ENCODE measurements around the gene FBXL15. TPM values are rescaled to one million over a fixed set of nuclear protein-coding genes. Genes with fewer than 3 reads are reported as not detected.
A peak's percentile ranks its signal among the peaks of the same experiment; 100 is the strongest.

Gene FBXL15
- total RNA-seq, 1 donor from 2014 or later = 23.4 TPM

DNA sequence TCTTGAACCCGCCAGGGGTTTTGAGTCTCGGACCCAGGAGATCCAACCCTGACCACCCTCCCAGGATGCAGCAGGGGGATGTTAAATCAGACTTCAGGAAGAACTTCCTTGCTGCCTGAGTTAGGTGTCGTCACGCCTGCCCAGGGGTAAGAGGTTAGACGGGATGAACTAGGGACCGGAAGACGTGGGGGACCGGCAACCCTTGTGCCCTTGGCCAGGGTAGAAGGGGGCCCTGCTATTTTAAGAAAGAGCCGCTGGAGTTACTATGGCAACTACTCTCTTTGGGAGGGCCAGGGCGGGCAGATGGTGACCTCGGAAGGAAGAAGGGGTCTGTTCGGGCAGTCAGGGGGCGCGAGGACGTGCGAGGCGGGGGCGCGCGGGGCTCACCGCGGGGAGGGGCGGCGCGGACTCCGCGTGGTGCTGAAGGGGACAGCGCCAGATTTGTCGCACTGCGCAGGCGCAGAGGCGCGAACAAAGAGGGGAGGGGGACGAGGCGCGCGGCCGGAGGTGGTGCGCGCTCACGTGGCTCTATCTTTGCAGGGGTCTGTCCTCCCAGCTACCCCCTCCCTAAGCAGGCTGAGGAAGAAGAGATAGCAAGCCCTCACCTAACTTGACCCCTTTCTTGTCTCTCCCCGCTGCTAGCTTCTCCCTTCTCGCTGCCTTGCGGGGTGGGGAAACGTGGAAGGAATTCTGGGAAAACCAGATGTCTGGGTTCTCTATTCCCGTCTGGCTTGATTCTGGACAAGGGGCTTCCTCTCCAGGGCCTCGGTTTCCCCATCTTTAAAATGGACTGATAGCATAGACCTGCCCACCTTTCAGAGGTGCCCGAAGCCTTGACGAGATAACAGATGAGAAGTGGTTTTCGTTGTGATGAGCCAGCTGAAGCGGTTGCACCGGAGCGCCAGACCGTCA, 1.1 kb upstream of the FBXL15 start:
- DNase-seq = peak; percentile 88

GRCh38 chr10:102420181-102420713, 389 bp upstream of the FBXL15 start:
- peaks cover 13% of the 10 kb centered on the region for H3K27me3 Mint-ChIP-seq (ENCODE audit: unreplicated experiment)
- H3K27ac Mint-ChIP-seq (ENCODE audit: unreplicated experiment) = peak overlapping the region; percentile 98
- H3K4me3 Mint-ChIP-seq (ENCODE audit: unreplicated experiment) = peak overlapping the region; percentile 84
- peaks cover 12% of the 10 kb centered on the region for H3K9me3 Mint-ChIP-seq (ENCODE audit: unreplicated experiment)
- H3K36me3 Mint-ChIP-seq (ENCODE audit: unreplicated experiment) = no peaks in the 10 kb centered on the region
- TF ChIP-seq, protein P1, sequence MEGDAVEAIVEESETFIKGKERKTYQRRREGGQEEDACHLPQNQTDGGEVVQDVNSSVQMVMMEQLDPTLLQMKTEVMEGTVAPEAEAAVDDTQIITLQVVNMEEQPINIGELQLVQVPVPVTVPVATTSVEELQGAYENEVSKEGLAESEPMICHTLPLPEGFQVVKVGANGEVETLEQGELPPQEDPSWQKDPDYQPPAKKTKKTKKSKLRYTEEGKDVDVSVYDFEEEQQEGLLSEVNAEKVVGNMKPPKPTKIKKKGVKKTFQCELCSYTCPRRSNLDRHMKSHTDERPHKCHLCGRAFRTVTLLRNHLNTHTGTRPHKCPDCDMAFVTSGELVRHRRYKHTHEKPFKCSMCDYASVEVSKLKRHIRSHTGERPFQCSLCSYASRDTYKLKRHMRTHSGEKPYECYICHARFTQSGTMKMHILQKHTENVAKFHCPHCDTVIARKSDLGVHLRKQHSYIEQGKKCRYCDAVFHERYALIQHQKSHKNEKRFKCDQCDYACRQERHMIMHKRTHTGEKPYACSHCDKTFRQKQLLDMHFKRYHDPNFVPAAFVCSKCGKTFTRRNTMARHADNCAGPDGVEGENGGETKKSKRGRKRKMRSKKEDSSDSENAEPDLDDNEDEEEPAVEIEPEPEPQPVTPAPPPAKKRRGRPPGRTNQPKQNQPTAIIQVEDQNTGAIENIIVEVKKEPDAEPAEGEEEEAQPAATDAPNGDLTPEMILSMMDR (IDR thresholded peaks at IDR 0.05; ENCODE audit: partially characterized antibody, unreplicated experiment) = no peak
- H3K4me1 Mint-ChIP-seq (ENCODE audit: low read depth, unreplicated experiment) = peaks cover 16% of the 10 kb centered on the region
- DNase-seq = no peak

More for the DNA sequence above, 1.1 kb upstream of the FBXL15 start:
- TF ChIP-seq, protein P1 (IDR thresholded peaks at IDR 0.05; ENCODE audit: partially characterized antibody, unreplicated experiment) = no peak
- Mint-ChIP-seq H3K4me1 (ENCODE audit: low read depth, unreplicated experiment) (peaks cover 19% of the 10 kb centered on the region), H3K9me3 (ENCODE audit: unreplicated experiment) (peaks cover 12% of the 10 kb centered on the region), H3K4me3 (ENCODE audit: unreplicated experiment) (peak overlapping the region; percentile 84), H3K27ac (ENCODE audit: unreplicated experiment) (peak overlapping the region; percentile 98), H3K27me3 (ENCODE audit: unreplicated experiment) (peaks cover 12% of the 10 kb centered on the region), H3K36me3 (ENCODE audit: unreplicated experiment) (no peaks in the 10 kb centered on the region)

DNA sequence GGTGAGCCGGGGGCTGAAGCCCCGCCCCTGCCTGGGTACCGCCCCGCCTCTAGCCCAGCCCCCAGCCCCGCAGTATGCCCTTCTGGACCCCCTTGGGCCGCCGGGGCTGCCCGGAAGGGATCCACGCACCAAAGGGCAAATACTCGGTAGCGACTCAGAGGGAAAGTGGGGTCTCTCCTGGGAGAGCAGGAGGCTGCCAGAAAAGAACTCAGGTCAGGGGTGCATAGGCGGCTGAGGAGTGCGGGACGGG, 796 bp downstream of the FBXL15 start:
- DNase-seq = no peak
- H3K9me3 Mint-ChIP-seq (ENCODE audit: unreplicated experiment) = peaks cover 9% of the 10 kb centered on the region
- H3K4me3 Mint-ChIP-seq (ENCODE audit: unreplicated experiment) = peak overlapping the region; percentile 81
- peaks cover 13% of the 10 kb centered on the region for H3K27me3 Mint-ChIP-seq (ENCODE audit: unreplicated experiment)
- TF ChIP-seq, protein P1 (IDR thresholded peaks at IDR 0.05; ENCODE audit: partially characterized antibody, unreplicated experiment) = no peak
- H3K36me3 Mint-ChIP-seq (ENCODE audit: unreplicated experiment) = no peaks in the 10 kb centered on the region
- peaks cover 17% of the 10 kb centered on the region for H3K4me1 Mint-ChIP-seq (ENCODE audit: low read depth, unreplicated experiment)
- H3K27ac Mint-ChIP-seq (ENCODE audit: unreplicated experiment) = no peak overlapping the region

GRCh38 chr10:102421757-102422512, 1.3 kb downstream of the FBXL15 start:
- H3K4me3 Mint-ChIP-seq (ENCODE audit: unreplicated experiment) = peak overlapping the region; percentile 81
- peaks cover 9% of the 10 kb centered on the region for H3K9me3 Mint-ChIP-seq (ENCODE audit: unreplicated experiment)
- DNase-seq = no peak
- no peaks in the 10 kb centered on the region for H3K36me3 Mint-ChIP-seq (ENCODE audit: unreplicated experiment)
- no peak overlapping the region for H3K27ac Mint-ChIP-seq (ENCODE audit: unreplicated experiment)
- TF ChIP-seq, protein P1 (IDR thresholded peaks at IDR 0.05; ENCODE audit: partially characterized antibody, unreplicated experiment) = no peak
- H3K27me3 Mint-ChIP-seq (ENCODE audit: unreplicated experiment) = peaks cover 13% of the 10 kb centered on the region
- H3K4me1 Mint-ChIP-seq (ENCODE audit: low read depth, unreplicated experiment) = peaks cover 17% of the 10 kb centered on the region
